Endothelial cell of umbilical vein (primary cell): Measurements from ENCODE around the gene ALOXE3. TPM values are rescaled to one million over a fixed set of nuclear protein-coding genes. Genes with fewer than 3 reads are reported as not detected.

Experiments used
- BruUV-seq: library from RNA; stranded (reverse); fragments of 400-500 nt; replicated peaks from 2 replicates; lab custom pipeline; 2021; lab: Mats Ljungman, UMichigan
- CTCF ChIA-PET: fragments of 300-600, 350-600 bp; sonication (Branson Sonifier 250); formaldehyde crosslinking; loops from one replicate; lab custom pipeline; 2021; ENCODE audit warnings: antibody characterized with exemption, inconsistent platforms; lab: Charles Lee
- POLR2A ChIA-PET: fragments of 300-600, 350-600 bp; sonication (Branson Sonifier 250); formaldehyde crosslinking; loops from one replicate; lab custom pipeline; 2021; ENCODE audit warnings: antibody characterized with exemption, inconsistent platforms; lab: Charles Lee
- DNase-seq: peaks from one replicate; pipeline ENCODE4 v3.0.0-alpha.2; 2011; ENCODE audit warnings: low read depth, low spot score
- FAIRE-seq: peaks from 2 replicates; lab custom pipeline; 2011; peaks lifted over from hg19 to GRCh38; lab: Jason Lieb, UNC
- H2AFZ ChIP-seq: 2 replicates; pipeline ENCODE4 v1.6.0; 2012; ENCODE audit warnings: low read depth, low read length, control low read depth, inconsistent platforms
- H3K27ac ChIP-seq: 2 replicates; pipeline ENCODE4 v1.5.1; 2011; ENCODE audit warnings: low read depth, mild to moderate bottlenecking, control low read depth, low read length, moderate library complexity; ENCODE audit not compliant: insufficient read depth
- H3K27me3 ChIP-seq, 2 experiments: 2 replicates each; pipeline versions ENCODE4 v1.6.0 to v1.6.1; 2011; ENCODE audit warnings: low read length in 2 of 2, mixed read lengths in 1 of 2; ENCODE audit not compliant: control insufficient read depth in 2 of 2, insufficient read depth in 2 of 2
- H3K36me3 ChIP-seq, 2 experiments: 2 replicates in 1 of 2; 3 replicates in 1 of 2; pipeline ENCODE4 v1.5.1; 2011; ENCODE audit warnings: low read length in 2 of 2, mild to moderate bottlenecking in 1 of 2, moderate library complexity in 1 of 2; ENCODE audit not compliant: control insufficient read depth in 2 of 2, insufficient read depth in 2 of 2; ENCODE audit errors: extremely low read depth in 1 of 2
- H3K4me1 ChIP-seq: 3 replicates; pipeline ENCODE4 v1.5.1; 2011; ENCODE audit warnings: mild to moderate bottlenecking, low read length; ENCODE audit not compliant: control insufficient read depth, insufficient read depth; ENCODE audit errors: extremely low read depth
- H3K4me2 ChIP-seq: 2 replicates; pipeline ENCODE4 v1.6.1; 2011; ENCODE audit warnings: low read length, control low read depth, mixed read lengths; ENCODE audit not compliant: insufficient read depth
- H3K4me3 ChIP-seq, 3 experiments: fragments of 200-600 bp in 1 of 3; sonication (generic), shearing (Covaris generic) in 1 of 3; replicated peaks in 1 of 3; 2 replicates each; pipeline ENCODE4 v1.5.1; 2011 to 2016; ENCODE audit warnings: control low read depth in 3 of 3, low read length in 3 of 3, mild to moderate bottlenecking in 2 of 3, inconsistent platforms in 1 of 3, low read depth in 1 of 3, moderate library complexity in 1 of 3; ENCODE audit not compliant: insufficient read depth in 1 of 3
- H3K79me2 ChIP-seq: 2 replicates; pipeline ENCODE4 v1.6.0; 2012; ENCODE audit warnings: low read length, inconsistent platforms; ENCODE audit not compliant: control insufficient read depth, insufficient read depth
- H3K9ac ChIP-seq: replicated peaks from 2 replicates; pipeline ENCODE3; 2011; ENCODE audit warnings: low read length, control low read depth; ENCODE audit not compliant: insufficient read depth; ENCODE audit errors: extremely low read depth
- H3K9me1 ChIP-seq: replicated peaks from 3 replicates; pipeline ENCODE4 v1.6.0; 2011; ENCODE audit warnings: mild to moderate bottlenecking, low read length; ENCODE audit not compliant: control insufficient read depth, insufficient read depth; ENCODE audit errors: extremely low read depth
- H3K9me3 ChIP-seq: replicated peaks from 2 replicates; pipeline ENCODE4 v1.5.1; 2012; ENCODE audit warnings: low read length, inconsistent platforms; ENCODE audit not compliant: control insufficient read depth, insufficient read depth
- H4K20me1 ChIP-seq: replicated peaks from 2 replicates; pipeline ENCODE3; 2011; ENCODE audit warnings: mild to moderate bottlenecking, low read length; ENCODE audit not compliant: control insufficient read depth, insufficient read depth; ENCODE audit errors: extremely low read depth
- EZH2 ChIP-seq: IDR thresholded peaks from 2 replicates; pipeline ENCODE4 v1.6.1; 2012; ENCODE audit warnings: borderline replicate concordance, low read depth, mild to moderate bottlenecking, moderate library complexity, low read length, inconsistent platforms; ENCODE audit not compliant: severe bottlenecking
- FOS ChIP-seq: IDR thresholded peaks from 2 replicates; pipeline ENCODE4 v1.6.1; 2011; ENCODE audit warnings: mild to moderate bottlenecking, low read length, moderate library complexity, borderline replicate concordance; ENCODE audit not compliant: insufficient read depth
- GATA2 ChIP-seq: IDR thresholded peaks from 2 replicates; pipeline ENCODE4 v1.7.0; 2011; ENCODE audit warnings: low read depth, mild to moderate bottlenecking, moderate library complexity, mixed read lengths, low read length; ENCODE audit not compliant: insufficient read length, insufficient read depth
- JUN ChIP-seq: IDR thresholded peaks from 2 replicates; pipeline ENCODE4 v1.6.1; 2011; ENCODE audit warnings: borderline replicate concordance, low read depth; ENCODE audit not compliant: insufficient read length, insufficient read depth
- MYC ChIP-seq: IDR thresholded peaks from one replicate; pipeline ENCODE4 v1.6.1; 2011; ENCODE audit warnings: mild to moderate bottlenecking, low read depth, low read length
- POLR2A ChIP-seq: IDR thresholded peaks from 2 replicates; pipeline ENCODE4 v1.6.1; 2012; ENCODE audit warnings: low read depth, mild to moderate bottlenecking, control low read depth, low read length
- POLR2AphosphoS5 ChIP-seq: IDR thresholded peaks from 2 replicates; pipeline ENCODE4 v1.6.1; 2012; ENCODE audit warnings: low read depth, mild to moderate bottlenecking, control low read depth, low read length, moderate library complexity; ENCODE audit not compliant: insufficient read depth
- dilution Hi-C: fragments of 300-500 bp; cut with MboI; formaldehyde crosslinking; loops from one replicate; pipeline ENCODE4 v1.15.0; 2019; ENCODE audit warnings: low sequenced_read_pairs; ENCODE audit not compliant: extremely low pct_ligation_motif_present
- intact Hi-C: fragments of 100-400 bp; cut with micrococcal nuclease; formaldehyde crosslinking; loops from one replicate; pipeline ENCODE4 v1.10.0; 2022
- polyA plus RNA-seq, 4 experiments: library from polyadenylated mRNA; depleted of rRNA in 3 of 4; stranded (reverse) in 3 of 4; unstranded in 1 of 4; fragments of >200 nt; gene quantifications; 2 replicates each; pipeline versions ENCODE4 v1.2.1 to v1.2.3, GENCODE V29; 2011 to 2012; ENCODE audit warnings: missing spikeins in 1 of 4
- total RNA-seq: library from RNA; stranded (reverse); gene quantifications from 2 replicates; pipeline ENCODE4 v1.2.3, GENCODE V29; 2021
- TF ChIP-seq, protein P1 (sequence below): IDR thresholded peaks from 2 replicates; pipeline ENCODE4 v1.6.1; 2011; ENCODE audit not compliant: insufficient read depth, insufficient read length
- TF ChIP-seq, protein P2 (sequence below), 2 donors: IDR thresholded peaks; 1 replicate in 1 of 2; 2 replicates in 1 of 2; pipeline ENCODE4 v1.5.1; 2011; ENCODE audit warnings: low read length in 2 of 2, mild to moderate bottlenecking in 2 of 2, moderate library complexity in 2 of 2, control low read depth in 1 of 2, inconsistent platforms in 1 of 2, low read depth in 1 of 2; ENCODE audit not compliant: insufficient read depth in 1 of 2; ENCODE audit errors: extremely low read depth in 1 of 2

Gene ALOXE3
- total and polyA plus RNA-seq, 2 donors (not counting 3 experiments of a cell fraction or from before 2014, with no cell fraction given), result 0.01 TPM; not detected in 1

DNA sequence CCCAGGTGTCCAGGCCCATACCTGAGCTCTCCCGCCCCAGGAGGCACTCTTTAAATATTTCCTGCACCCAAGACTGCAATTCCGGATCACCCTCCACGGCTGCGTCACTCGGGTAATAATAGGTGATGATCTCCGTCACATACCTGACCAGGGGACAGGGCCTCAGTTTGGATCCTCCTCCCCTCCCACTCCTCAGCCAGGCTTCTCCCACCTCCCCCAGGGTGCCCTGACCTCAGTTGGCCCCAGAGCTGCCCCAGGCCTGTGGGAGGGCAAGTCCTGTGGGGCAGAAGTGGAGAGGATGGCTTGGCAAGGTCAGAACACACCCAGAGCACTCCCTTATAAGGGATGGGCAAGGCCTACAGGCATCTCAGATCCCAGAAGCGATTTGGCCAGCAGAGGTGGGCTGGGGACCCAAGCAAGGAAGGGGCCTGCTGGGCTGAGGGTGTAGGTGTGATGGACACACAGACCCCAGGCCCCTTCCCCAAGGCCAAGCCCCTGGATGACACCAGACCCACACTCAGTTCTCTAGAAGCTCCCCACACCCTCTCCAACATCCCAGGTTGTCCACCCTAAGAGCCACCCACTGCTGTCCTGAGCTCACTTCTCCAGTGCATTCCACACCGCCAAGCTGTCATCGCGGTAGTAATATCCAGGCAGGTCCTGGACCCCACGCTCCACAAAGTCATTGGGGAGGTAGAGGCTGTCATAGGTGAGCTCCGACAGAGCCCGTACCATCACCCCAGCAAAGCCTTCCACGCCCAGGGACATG lies 42.6 kb downstream of the ALOXE3 start:
- H2AFZ ChIP-seq, result no peak overlapping the region
- H3K9me3 ChIP-seq, result no peaks in the 10 kb centered on the region
- no peak overlapping the region for H3K27ac ChIP-seq
- no peak for FAIRE-seq
- H3K4me3 ChIP-seq, result no peak overlapping the region
- peaks cover 35 to 40% of the 10 kb centered on the region in 2 experiments for H3K27me3 ChIP-seq
- H4K20me1 ChIP-seq, result no peaks in the 10 kb centered on the region
- peaks cover 6% of the 10 kb centered on the region for H3K4me1 ChIP-seq
- dilution Hi-C loops (no loop called here), intact Hi-C loops (no loop called here)
- no peaks in the 10 kb centered on the region for H3K79me2 ChIP-seq
- TF ChIP-seq, protein P1, sequence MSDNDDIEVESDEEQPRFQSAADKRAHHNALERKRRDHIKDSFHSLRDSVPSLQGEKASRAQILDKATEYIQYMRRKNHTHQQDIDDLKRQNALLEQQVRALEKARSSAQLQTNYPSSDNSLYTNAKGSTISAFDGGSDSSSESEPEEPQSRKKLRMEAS, result no peak
- TF ChIP-seq MYC (no peak), EZH2 (no peak), POLR2A (no peak), FOS (no peak), GATA2 (no peak), POLR2AphosphoS5 (no peak), JUN (no peak)
- TF ChIP-seq, protein P2, sequence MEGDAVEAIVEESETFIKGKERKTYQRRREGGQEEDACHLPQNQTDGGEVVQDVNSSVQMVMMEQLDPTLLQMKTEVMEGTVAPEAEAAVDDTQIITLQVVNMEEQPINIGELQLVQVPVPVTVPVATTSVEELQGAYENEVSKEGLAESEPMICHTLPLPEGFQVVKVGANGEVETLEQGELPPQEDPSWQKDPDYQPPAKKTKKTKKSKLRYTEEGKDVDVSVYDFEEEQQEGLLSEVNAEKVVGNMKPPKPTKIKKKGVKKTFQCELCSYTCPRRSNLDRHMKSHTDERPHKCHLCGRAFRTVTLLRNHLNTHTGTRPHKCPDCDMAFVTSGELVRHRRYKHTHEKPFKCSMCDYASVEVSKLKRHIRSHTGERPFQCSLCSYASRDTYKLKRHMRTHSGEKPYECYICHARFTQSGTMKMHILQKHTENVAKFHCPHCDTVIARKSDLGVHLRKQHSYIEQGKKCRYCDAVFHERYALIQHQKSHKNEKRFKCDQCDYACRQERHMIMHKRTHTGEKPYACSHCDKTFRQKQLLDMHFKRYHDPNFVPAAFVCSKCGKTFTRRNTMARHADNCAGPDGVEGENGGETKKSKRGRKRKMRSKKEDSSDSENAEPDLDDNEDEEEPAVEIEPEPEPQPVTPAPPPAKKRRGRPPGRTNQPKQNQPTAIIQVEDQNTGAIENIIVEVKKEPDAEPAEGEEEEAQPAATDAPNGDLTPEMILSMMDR (IDR thresholded peaks at IDR 0.05; ENCODE audit: extremely low read depth in 1 of 2, insufficient read depth in 1 of 2, low read depth in 1 of 2, low read length in 2 of 2), result no peak
- POLR2A ChIA-PET, result no interaction called here
- no peak overlapping the region for H3K9ac ChIP-seq
- DNase-seq, result no peak
- no peaks in the 10 kb centered on the region for H3K36me3 ChIP-seq
- BruUV-seq, result no TSS peak
- CTCF ChIA-PET, result interaction anchor here (1.0 to 4.6 kb wide), 7 partner anchors 10 to 42 kb away, joined by 3 to 158 read pairs (median 22); partner anchors contain the start of gene ALOXE3
- H3K4me2 ChIP-seq, result no peak overlapping the region
- no peaks in the 10 kb centered on the region for H3K9me1 ChIP-seq
